H1 (cell line): ENCODE data around the gene PITPNB.

Source experiments
- CTCF ChIP-seq, 3 experiments: IDR thresholded peaks; 1 replicate in 2 of 3; 2 replicates in 1 of 3; pipeline versions ENCODE4 v1.5.1 to v1.6.1; 2011; ENCODE audit warnings: low read length in 3 of 3, mild to moderate bottlenecking in 3 of 3, inconsistent platforms in 2 of 3, low read depth in 1 of 3, moderate library complexity in 1 of 3; ENCODE audit not compliant: insufficient read depth in 1 of 3; ENCODE audit errors: control extremely low read depth in 1 of 3
- EZH2 ChIP-seq: fragments of 200-600 bp; sonication (generic); IDR thresholded peaks from 2 replicates; pipeline ENCODE4 v1.7.1; 2012; ENCODE audit warnings: low read depth, mild to moderate bottlenecking, moderate library complexity, low read length, inconsistent platforms; ENCODE audit not compliant: severe bottlenecking
- TAF1 ChIP-seq: IDR thresholded peaks from 2 replicates; pipeline ENCODE4 v1.6.1; 2011; ENCODE audit warnings: mild to moderate bottlenecking, low read depth, low read length
- USF2 ChIP-seq: IDR thresholded peaks from 2 replicates; pipeline ENCODE4 v1.6.1; 2011; ENCODE audit warnings: low read length, improper control_type of control experiment

- TF ChIP-seq USF2 = no peak
- no peak for TF ChIP-seq EZH2
- no peak for TF ChIP-seq TAF1
- TF ChIP-seq CTCF (IDR thresholded peaks at IDR 0.05; ENCODE audit: control extremely low read depth in 1 of 3, insufficient read depth in 1 of 3, low read depth in 1 of 3, low read length in 3 of 3) = peak; percentile 74 to 81 (median 80)
These were observed 114.4 kb downstream of the PITPNB start for GRCh38 chr22:27804470-27805297.
